Stimulated activated CD8-positive, alpha-beta memory T cell treated with anti-CD3 and anti-CD28 coated beads, Interleukin-4, amount 100 ng/mL, for 24 hours (primary cell): ENCODE data around the gene CHRD.
"Not testable (repeated sequence)": the region's sequence is repeated elsewhere in the genome, so short reads cannot be mapped to it uniquely, and the experiment has no call there.

Source experiments
- DNase-seq: peaks from one replicate; pipeline ENCODE4 v3.0.0-alpha.2; 2020; ENCODE audit warnings: low read depth

Gene CHRD

DNA sequence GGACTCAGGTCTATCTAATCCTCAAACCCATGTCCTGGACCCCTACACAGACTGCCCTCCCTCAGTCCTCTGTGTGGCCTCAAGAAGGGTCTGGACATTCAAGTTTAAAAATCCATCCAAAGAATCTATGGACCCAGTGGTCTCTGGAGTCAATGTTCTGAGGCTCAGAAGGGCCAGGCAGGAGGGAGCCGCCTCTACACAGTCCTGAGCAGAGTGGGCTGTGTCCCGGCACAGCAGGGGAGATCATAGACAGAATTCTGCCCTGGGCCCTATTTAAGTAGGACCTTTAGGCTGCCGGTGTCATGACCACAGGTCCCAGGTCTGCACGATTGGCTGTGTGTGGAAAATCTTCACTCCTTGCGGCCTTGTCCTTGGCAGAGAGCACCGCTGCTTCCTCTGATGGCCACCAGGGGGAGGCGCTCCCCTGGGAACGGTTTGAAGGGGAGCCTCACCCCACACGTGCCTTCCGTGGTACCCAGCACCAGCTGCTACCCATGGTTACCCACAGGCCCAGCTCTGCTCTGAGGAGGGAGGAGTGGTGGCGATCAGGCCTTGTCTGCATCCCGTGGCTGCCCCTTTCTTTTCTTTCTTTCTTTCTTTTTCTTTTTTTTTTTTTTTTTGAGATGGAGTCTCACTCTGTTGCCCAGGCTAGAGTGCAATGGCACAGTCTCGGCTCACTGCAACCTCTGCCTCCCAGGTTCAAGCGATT lies 37.9 kb downstream of the CHRD start:
- peak; percentile 46 for DNase-seq

DNA sequence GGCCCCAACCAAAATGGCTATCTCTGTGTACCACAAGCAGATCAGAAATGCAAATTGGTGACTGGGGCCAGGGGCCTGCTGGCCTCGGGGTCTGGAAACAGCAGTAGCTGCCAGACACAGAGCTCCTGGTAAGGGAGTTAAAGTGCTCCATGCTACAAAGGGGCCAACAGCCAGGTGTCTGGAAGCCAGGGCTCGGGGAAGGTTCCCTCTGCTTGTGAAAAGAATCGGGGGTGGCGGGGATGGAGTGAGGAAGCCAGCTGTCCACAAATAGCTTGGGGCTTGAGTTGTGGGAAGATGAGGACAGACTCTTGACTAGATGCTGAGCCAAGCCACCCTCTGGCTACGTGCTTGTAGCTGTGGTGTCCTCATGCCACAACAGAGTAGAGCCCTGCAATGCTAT lies 39.3 kb downstream of the CHRD start:
- no peak for DNase-seq

GRCh38 chr3:184423561-184423960 lies 43.7 kb downstream of the CHRD start:
- DNase-seq = no peak

DNA sequence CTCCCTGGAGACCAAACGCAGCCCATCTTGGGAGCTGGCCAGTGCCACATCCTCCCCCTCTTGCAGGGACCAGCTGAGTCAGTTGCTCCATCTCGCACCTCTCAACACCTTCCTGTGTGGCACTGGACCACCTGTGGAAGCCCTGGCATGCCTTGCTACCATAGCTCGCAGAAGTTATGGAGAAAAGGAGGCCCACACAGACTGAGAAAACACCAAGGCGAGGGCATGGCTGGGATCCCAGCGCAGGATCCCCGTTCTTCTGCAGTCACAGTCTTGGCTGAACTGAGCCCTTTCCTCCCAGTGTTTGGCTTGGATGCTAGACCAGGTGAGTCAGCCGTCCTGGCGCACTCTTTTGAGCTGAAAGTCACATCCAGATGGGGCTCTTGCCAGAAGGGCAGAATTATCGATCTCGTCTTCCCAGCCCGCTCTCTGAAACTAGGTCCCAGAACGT lies 46.9 kb downstream of the CHRD start:
- DNase-seq = no peak

GRCh38 chr3:184428561-184429175 lies 48.8 kb downstream of the CHRD start:
- no peak for DNase-seq

GRCh38 chr3:184429786-184430185 lies 49.9 kb downstream of the CHRD start:
- DNase-seq = no peak

- DNase-seq = no peak
Measured at GRCh38 chr3:184430940-184431339, 51.1 kb downstream of the CHRD start.

- DNase-seq = not testable (repeated sequence)
Measured at GRCh38 chr3:184433178-184433577, 53.3 kb downstream of the CHRD start.

DNA sequence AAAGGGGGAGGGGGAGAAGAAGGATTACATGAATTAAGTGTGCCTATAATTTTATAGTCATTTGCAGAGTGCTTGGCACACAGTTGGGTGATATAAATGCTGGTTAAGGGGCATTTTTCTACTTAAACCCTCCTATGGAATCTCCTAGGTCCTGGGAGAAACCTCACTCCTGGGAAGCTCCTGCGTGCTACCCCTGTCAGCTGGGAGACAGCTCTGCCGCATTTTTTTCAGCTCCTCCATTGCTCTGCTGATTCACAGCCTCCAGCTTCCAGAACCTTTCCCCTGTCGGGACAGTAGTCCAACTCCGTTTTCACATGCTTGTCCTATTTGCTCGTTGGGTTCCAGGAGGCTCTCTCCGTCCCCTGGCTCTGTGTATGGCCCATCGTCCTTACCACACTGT lies 59.2 kb downstream of the CHRD start:
- no peak for DNase-seq
